ENCODE results near the gene ZNF536. TPM values are rescaled to one million over a fixed set of nuclear protein-coding genes. Genes with fewer than 3 reads are reported as not detected.

ZNF536 gene
- total and polyA plus RNA-seq, 2 donors (not counting 3 experiments of a cell fraction or from before 2014, with no cell fraction given), result not detected

DNA sequence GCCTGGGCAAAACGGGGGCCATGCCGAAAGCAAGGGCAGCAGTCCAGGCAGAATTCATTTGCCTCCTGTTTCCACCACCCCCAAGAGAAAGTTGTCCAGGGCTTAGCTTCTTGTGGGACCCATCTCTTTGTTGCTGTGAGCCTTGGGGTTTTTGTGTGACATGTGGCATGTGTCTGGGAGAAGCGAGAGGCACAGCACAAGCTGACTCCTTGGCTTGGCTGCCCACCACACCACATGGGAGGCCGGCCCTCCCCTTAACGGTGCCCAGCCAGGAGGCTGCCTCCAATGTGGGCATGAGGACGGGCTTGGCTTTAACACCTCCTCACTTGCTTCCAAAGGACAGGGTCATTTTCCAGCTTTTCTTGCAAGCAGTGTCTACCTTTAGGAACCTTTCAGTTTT lies 81.6 kb downstream of the ZNF536 start:
- Histone ChIP-seq H3K27me3 (ENCODE audit: control insufficient read depth in 2 of 2, insufficient read depth in 2 of 2, low read length in 2 of 2) (no peaks in the 10 kb centered on the region), H3K79me2 (ENCODE audit: control insufficient read depth, insufficient read depth, low read length) (no peaks in the 10 kb centered on the region), H3K9me1 (replicated peaks; ENCODE audit: control insufficient read depth, extremely low read depth, insufficient read depth, low read length) (no peaks in the 10 kb centered on the region), H3K36me3 (ENCODE audit: control insufficient read depth in 2 of 2, extremely low read depth in 1 of 2, insufficient read depth in 2 of 2, low read length in 2 of 2) (no peaks in the 10 kb centered on the region), H3K9me3 (replicated peaks; ENCODE audit: control insufficient read depth, insufficient read depth, low read length) (peaks cover 2% of the 10 kb centered on the region), H3K27ac (ENCODE audit: insufficient read depth, low read depth, low read length) (no peak overlapping the region), H3K4me3 (replicated peaks in 1 of 3; ENCODE audit: insufficient read depth in 1 of 3, low read depth in 1 of 3, low read length in 3 of 3) (no peak overlapping the region), H2AFZ (ENCODE audit: low read depth, low read length) (no peak overlapping the region), H4K20me1 (replicated peaks; ENCODE audit: control insufficient read depth, extremely low read depth, insufficient read depth, low read length) (no peaks in the 10 kb centered on the region), H3K4me1 (ENCODE audit: control insufficient read depth, extremely low read depth, insufficient read depth, low read length) (no peaks in the 10 kb centered on the region), H3K4me2 (ENCODE audit: insufficient read depth, low read length) (no peak overlapping the region), H3K9ac (replicated peaks; ENCODE audit: extremely low read depth, insufficient read depth, low read length) (no peak overlapping the region)
- no TSS peak for BruUV-seq (replicated peaks)
- FAIRE-seq (no peak), DNase-seq (ENCODE audit: low read depth, low spot score) (no peak)
- intact Hi-C loops (cut with micrococcal nuclease), result no loop called here
- dilution Hi-C loops (cut with MboI; ENCODE audit: extremely low pct_ligation_motif_present, low sequenced_read_pairs), result no loop called here
- TF ChIP-seq POLR2A (IDR thresholded peaks at IDR 0.05; ENCODE audit: low read depth, low read length) (no peak), FOS (IDR thresholded peaks at IDR 0.05; ENCODE audit: borderline replicate concordance, insufficient read depth, low read length) (no peak)
- TF ChIP-seq, protein P1, sequence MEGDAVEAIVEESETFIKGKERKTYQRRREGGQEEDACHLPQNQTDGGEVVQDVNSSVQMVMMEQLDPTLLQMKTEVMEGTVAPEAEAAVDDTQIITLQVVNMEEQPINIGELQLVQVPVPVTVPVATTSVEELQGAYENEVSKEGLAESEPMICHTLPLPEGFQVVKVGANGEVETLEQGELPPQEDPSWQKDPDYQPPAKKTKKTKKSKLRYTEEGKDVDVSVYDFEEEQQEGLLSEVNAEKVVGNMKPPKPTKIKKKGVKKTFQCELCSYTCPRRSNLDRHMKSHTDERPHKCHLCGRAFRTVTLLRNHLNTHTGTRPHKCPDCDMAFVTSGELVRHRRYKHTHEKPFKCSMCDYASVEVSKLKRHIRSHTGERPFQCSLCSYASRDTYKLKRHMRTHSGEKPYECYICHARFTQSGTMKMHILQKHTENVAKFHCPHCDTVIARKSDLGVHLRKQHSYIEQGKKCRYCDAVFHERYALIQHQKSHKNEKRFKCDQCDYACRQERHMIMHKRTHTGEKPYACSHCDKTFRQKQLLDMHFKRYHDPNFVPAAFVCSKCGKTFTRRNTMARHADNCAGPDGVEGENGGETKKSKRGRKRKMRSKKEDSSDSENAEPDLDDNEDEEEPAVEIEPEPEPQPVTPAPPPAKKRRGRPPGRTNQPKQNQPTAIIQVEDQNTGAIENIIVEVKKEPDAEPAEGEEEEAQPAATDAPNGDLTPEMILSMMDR (IDR thresholded peaks at IDR 0.05; ENCODE audit: extremely low read depth in 1 of 2, insufficient read depth in 1 of 2, low read depth in 1 of 2, low read length in 2 of 2), result no peak
- ChIA-PET CTCF (no interaction called here), POLR2A (no interaction called here)

DNA sequence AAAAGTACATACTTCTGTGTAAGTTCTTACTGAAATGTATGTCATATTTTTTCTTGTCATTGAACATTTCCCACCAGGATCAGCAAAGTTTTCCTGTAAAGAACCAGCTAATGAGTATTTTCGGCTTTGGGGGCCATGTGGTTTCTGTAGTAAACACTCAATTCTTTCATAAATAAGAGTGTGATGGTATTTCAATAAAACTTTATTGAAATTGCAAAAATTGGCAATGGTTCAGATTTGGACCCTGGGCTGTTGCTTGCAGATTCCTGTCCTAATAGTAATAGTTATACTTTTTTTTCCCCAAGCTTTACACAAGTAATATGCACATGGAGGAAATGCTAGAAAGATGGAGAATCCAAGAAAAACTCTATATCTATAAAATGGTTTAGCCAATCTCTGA lies 83.7 kb downstream of the ZNF536 start:
- intact Hi-C loops (cut with micrococcal nuclease), result no loop called here
- BruUV-seq (replicated peaks), result no TSS peak
- peaks cover 2% of the 10 kb centered on the region for H3K9me3 ChIP-seq (replicated peaks; ENCODE audit: control insufficient read depth, insufficient read depth, low read length)
- H3K79me2 ChIP-seq (ENCODE audit: control insufficient read depth, insufficient read depth, low read length), result no peaks in the 10 kb centered on the region
- H4K20me1 ChIP-seq (replicated peaks; ENCODE audit: control insufficient read depth, extremely low read depth, insufficient read depth, low read length), result no peaks in the 10 kb centered on the region
- POLR2A ChIA-PET, result no interaction called here
- CTCF ChIA-PET, result no interaction called here
- H2AFZ ChIP-seq (ENCODE audit: low read depth, low read length), result no peak overlapping the region
- H3K4me2 ChIP-seq (ENCODE audit: insufficient read depth, low read length), result no peak overlapping the region
- H3K27ac ChIP-seq (ENCODE audit: insufficient read depth, low read depth, low read length), result no peak overlapping the region
- dilution Hi-C loops (cut with MboI; ENCODE audit: extremely low pct_ligation_motif_present, low sequenced_read_pairs), result no loop called here
- no peak overlapping the region for H3K4me3 ChIP-seq (replicated peaks in 1 of 3; ENCODE audit: insufficient read depth in 1 of 3, low read depth in 1 of 3, low read length in 3 of 3)
- TF ChIP-seq JUN (IDR thresholded peaks at IDR 0.05; ENCODE audit: borderline replicate concordance, insufficient read depth, insufficient read length, low read depth), result no peak
- TF ChIP-seq MYC (IDR thresholded peaks at IDR 0.05; ENCODE audit: low read depth, low read length), result no peak
- no peak for TF ChIP-seq POLR2A (IDR thresholded peaks at IDR 0.05; ENCODE audit: low read depth, low read length)
- TF ChIP-seq POLR2AphosphoS5 (IDR thresholded peaks at IDR 0.05; ENCODE audit: insufficient read depth, low read depth, low read length), result no peak
- TF ChIP-seq GATA2 (IDR thresholded peaks at IDR 0.05; ENCODE audit: insufficient read depth, insufficient read length, low read depth, low read length), result no peak
- TF ChIP-seq EZH2 (IDR thresholded peaks at IDR 0.05; ENCODE audit: borderline replicate concordance, low read depth, low read length, severe bottlenecking), result no peak
- TF ChIP-seq, protein P2, sequence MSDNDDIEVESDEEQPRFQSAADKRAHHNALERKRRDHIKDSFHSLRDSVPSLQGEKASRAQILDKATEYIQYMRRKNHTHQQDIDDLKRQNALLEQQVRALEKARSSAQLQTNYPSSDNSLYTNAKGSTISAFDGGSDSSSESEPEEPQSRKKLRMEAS (IDR thresholded peaks at IDR 0.05; ENCODE audit: insufficient read depth, insufficient read length), result no peak
- no peak overlapping the region for H3K9ac ChIP-seq (replicated peaks; ENCODE audit: extremely low read depth, insufficient read depth, low read length)
- FAIRE-seq, result no peak
- no peaks in the 10 kb centered on the region for H3K27me3 ChIP-seq (ENCODE audit: control insufficient read depth in 2 of 2, insufficient read depth in 2 of 2, low read length in 2 of 2)
- DNase-seq (ENCODE audit: low read depth, low spot score), result no peak
- no peaks in the 10 kb centered on the region for H3K9me1 ChIP-seq (replicated peaks; ENCODE audit: control insufficient read depth, extremely low read depth, insufficient read depth, low read length)
- no peaks in the 10 kb centered on the region for H3K36me3 ChIP-seq (ENCODE audit: control insufficient read depth in 2 of 2, extremely low read depth in 1 of 2, insufficient read depth in 2 of 2, low read length in 2 of 2)
- H3K4me1 ChIP-seq (ENCODE audit: control insufficient read depth, extremely low read depth, insufficient read depth, low read length), result no peaks in the 10 kb centered on the region
